Activated CD4-positive, alpha-beta memory T cell treated with anti-CD3 and anti-CD28 coated beads, Interleukin-2, amount 10 ng/mL, durations not matched to agents 7 days and 5 days (primary cell): Measurements from ENCODE around the gene HAT1. TPM values are rescaled to one million over a fixed set of nuclear protein-coding genes. Genes with fewer than 3 reads are reported as not detected.
A peak's percentile ranks its signal among the peaks of the same experiment; 100 is the strongest.

ENCODE experiments used
- CTCF ChIA-PET: fragments of 350-600 bp; sonication (Branson Sonifier 250); formaldehyde crosslinking; loops from one replicate; lab custom pipeline; 2021; ENCODE audit warnings: antibody characterized with exemption, inconsistent platforms; lab: Charles Lee
- POLR2A ChIA-PET: fragments of 350-600 bp; sonication (Branson Sonifier 250); formaldehyde crosslinking; loops from one replicate; lab custom pipeline; 2021; ENCODE audit warnings: antibody characterized with exemption; lab: Charles Lee
- DNase-seq: peaks from one replicate; pipeline ENCODE4 v3.0.0-alpha.2; 2020
- H3K27ac Mint-ChIP-seq: one replicate; pipeline ENCODE4 v1.8.0; 2021; ENCODE audit warnings: mild to moderate bottlenecking, mixed read lengths
- H3K27me3 Mint-ChIP-seq: one replicate; pipeline ENCODE4 v1.8.0; 2021; ENCODE audit warnings: mixed read lengths
- H3K36me3 Mint-ChIP-seq: one replicate; pipeline ENCODE4 v1.8.0; 2021; ENCODE audit warnings: low read depth, mixed read lengths
- H3K4me1 Mint-ChIP-seq: one replicate; pipeline ENCODE4 v1.8.0; 2021; ENCODE audit warnings: mixed read lengths
- H3K4me3 Mint-ChIP-seq: one replicate; pipeline ENCODE4 v1.8.0; 2021; ENCODE audit warnings: mild to moderate bottlenecking, mixed read lengths
- H3K9me3 Mint-ChIP-seq: one replicate; pipeline ENCODE4 v1.8.0; 2021; ENCODE audit warnings: mixed read lengths
- total RNA-seq, 2 experiments: library from RNA; stranded (reverse); gene quantifications; one replicate each; pipeline ENCODE4 v1.2.3, GENCODE V29; 2021

HAT1 gene
- total RNA-seq, 2 experiments from 2014 or later = 59.4 to 59.5 TPM

GRCh38 chr2:171924170-171924942, 2.1 kb downstream of the HAT1 start:
- H3K27me3 Mint-ChIP-seq = no peaks in the 10 kb centered on the region
- H3K4me3 Mint-ChIP-seq = peak overlapping the region; percentile 51
- peaks cover 39% of the 10 kb centered on the region for H3K36me3 Mint-ChIP-seq
- ChIA-PET CTCF (interaction anchor here (0.7 to 1.5 kb wide), 3 partner anchors 31 to 181 kb away, joined by 3 to 4 read pairs (median 4); partner anchors contain the start of genes DLX1 and SLC25A12), POLR2A (interaction anchor here (0.6 to 3.6 kb wide), 2 partner anchors 10 to 32 kb away, joined by 3 to 53 read pairs; partner anchors contain the start of gene SLC25A12)
- H3K27ac Mint-ChIP-seq = no peak overlapping the region
- no peak for DNase-seq
- no peaks in the 10 kb centered on the region for H3K9me3 Mint-ChIP-seq
- H3K4me1 Mint-ChIP-seq = peaks cover 45% of the 10 kb centered on the region

- Mint-ChIP-seq H3K9me3 (no peaks in the 10 kb centered on the region), H3K4me1 (peaks cover 32% of the 10 kb centered on the region), H3K27ac (no peak overlapping the region), H3K4me3 (no peak overlapping the region), H3K36me3 (peaks cover 63% of the 10 kb centered on the region), H3K27me3 (no peaks in the 10 kb centered on the region)
- ChIA-PET POLR2A (no interaction called here), CTCF (no interaction called here)
- DNase-seq = no peak
Observed at GRCh38 chr2:171930385-171930784, 8.1 kb downstream of the HAT1 start.

- no peak for DNase-seq
- Mint-ChIP-seq H3K9me3 (no peaks in the 10 kb centered on the region), H3K36me3 (peaks cover 26% of the 10 kb centered on the region), H3K4me1 (peaks cover 17% of the 10 kb centered on the region), H3K4me3 (no peak overlapping the region), H3K27ac (no peak overlapping the region), H3K27me3 (no peaks in the 10 kb centered on the region)
- ChIA-PET CTCF (interaction anchor here (1.0 kb wide), 1 partner anchor 18 kb away, joined by 3 read pairs; no protein-coding TSS in a partner anchor), POLR2A (no interaction called here)
Observed at GRCh38 chr2:171939058-171939742, 16.9 kb downstream of the HAT1 start.

GRCh38 chr2:171939743-171940071, 17.4 kb downstream of the HAT1 start:
- Mint-ChIP-seq H3K27me3 (no peaks in the 10 kb centered on the region), H3K4me1 (peaks cover 18% of the 10 kb centered on the region), H3K27ac (no peak overlapping the region), H3K9me3 (no peaks in the 10 kb centered on the region), H3K36me3 (peaks cover 24% of the 10 kb centered on the region), H3K4me3 (no peak overlapping the region)
- no peak for DNase-seq
- ChIA-PET POLR2A (no interaction called here), CTCF (interaction anchor here (1.0 kb wide), 1 partner anchor 17 kb away, joined by 3 read pairs; no protein-coding TSS in a partner anchor)

- ChIA-PET CTCF (interaction anchor here (1.0 to 1.8 kb wide), 8 partner anchors 22 to 186 kb away, joined by 3 to 6 read pairs (median 4); no protein-coding TSS in a partner anchor), POLR2A (interaction anchor here (1.0 kb wide), 1 partner anchor 19 kb away, joined by 4 read pairs; the partner anchor contains the start of gene HAT1)
- peaks cover 19% of the 10 kb centered on the region for H3K36me3 Mint-ChIP-seq
- no peaks in the 10 kb centered on the region for H3K9me3 Mint-ChIP-seq
- DNase-seq = no peak
- H3K4me1 Mint-ChIP-seq = peaks cover 18% of the 10 kb centered on the region
- H3K27me3 Mint-ChIP-seq = no peaks in the 10 kb centered on the region
- H3K27ac Mint-ChIP-seq = no peak overlapping the region
- H3K4me3 Mint-ChIP-seq = no peak overlapping the region
Observed at GRCh38 chr2:171941316-171941699, 19.0 kb downstream of the HAT1 start.

- Mint-ChIP-seq H3K36me3 (peaks cover 22% of the 10 kb centered on the region), H3K4me3 (no peak overlapping the region), H3K27me3 (no peaks in the 10 kb centered on the region), H3K9me3 (no peaks in the 10 kb centered on the region), H3K4me1 (peaks cover 15% of the 10 kb centered on the region), H3K27ac (no peak overlapping the region)
- POLR2A ChIA-PET = no interaction called here
- CTCF ChIA-PET = no interaction called here
- DNase-seq = no peak
Observed at GRCh38 chr2:171943869-171944268, 21.6 kb downstream of the HAT1 start.

GRCh38 chr2:171952276-171952675, 30.0 kb downstream of the HAT1 start:
- peaks cover 15% of the 10 kb centered on the region for H3K4me1 Mint-ChIP-seq

GRCh38 chr2:171952748-171953147, 30.5 kb downstream of the HAT1 start:
- ChIA-PET POLR2A (no interaction called here), CTCF (no interaction called here)
- Mint-ChIP-seq H3K27ac (no peak overlapping the region), H3K36me3 (peaks cover 38% of the 10 kb centered on the region), H3K4me1 (peaks cover 15% of the 10 kb centered on the region), H3K27me3 (no peaks in the 10 kb centered on the region), H3K9me3 (no peaks in the 10 kb centered on the region), H3K4me3 (no peak overlapping the region)
- no peak for DNase-seq

More at GRCh38 chr2:171952276-171952675, 30.0 kb downstream of the HAT1 start:
- DNase-seq = no peak
- Mint-ChIP-seq H3K27me3 (no peaks in the 10 kb centered on the region), H3K27ac (no peak overlapping the region), H3K36me3 (peaks cover 36% of the 10 kb centered on the region), H3K4me3 (no peak overlapping the region), H3K9me3 (no peaks in the 10 kb centered on the region)
- ChIA-PET CTCF (no interaction called here), POLR2A (no interaction called here)

GRCh38 chr2:171956135-171956825, 34.0 kb downstream of the HAT1 start:
- ChIA-PET CTCF (interaction anchor here (0.8 kb wide), 2 partner anchors 16 to 94 kb away, joined by 3 read pairs; no protein-coding TSS in a partner anchor), POLR2A (no interaction called here)
- DNase-seq = no peak
- peaks cover 22% of the 10 kb centered on the region for H3K4me1 Mint-ChIP-seq
- no peaks in the 10 kb centered on the region for H3K9me3 Mint-ChIP-seq
- no peak overlapping the region for H3K27ac Mint-ChIP-seq
- H3K4me3 Mint-ChIP-seq = no peak overlapping the region
- H3K27me3 Mint-ChIP-seq = no peaks in the 10 kb centered on the region
- H3K36me3 Mint-ChIP-seq = peaks cover 36% of the 10 kb centered on the region

GRCh38 chr2:171957061-171957460, 34.8 kb downstream of the HAT1 start:
- peaks cover 22% of the 10 kb centered on the region for H3K4me1 Mint-ChIP-seq
- ChIA-PET POLR2A (no interaction called here), CTCF (interaction anchor here (0.8 kb wide), 2 partner anchors 17 to 93 kb away, joined by 3 read pairs; no protein-coding TSS in a partner anchor)
- no peak overlapping the region for H3K4me3 Mint-ChIP-seq
- H3K27me3 Mint-ChIP-seq = no peaks in the 10 kb centered on the region
- no peaks in the 10 kb centered on the region for H3K9me3 Mint-ChIP-seq
- H3K27ac Mint-ChIP-seq = no peak overlapping the region
- peaks cover 37% of the 10 kb centered on the region for H3K36me3 Mint-ChIP-seq
- no peak for DNase-seq

GRCh38 chr2:171958475-171958874, 36.2 kb downstream of the HAT1 start:
- Mint-ChIP-seq H3K27me3 (no peaks in the 10 kb centered on the region), H3K9me3 (no peaks in the 10 kb centered on the region), H3K36me3 (peaks cover 32% of the 10 kb centered on the region), H3K4me3 (no peak overlapping the region), H3K27ac (no peak overlapping the region), H3K4me1 (peaks cover 25% of the 10 kb centered on the region)
- ChIA-PET CTCF (no interaction called here), POLR2A (no interaction called here)
- DNase-seq = no peak

- Mint-ChIP-seq H3K9me3 (no peaks in the 10 kb centered on the region), H3K36me3 (peaks cover 24% of the 10 kb centered on the region), H3K27ac (no peak overlapping the region), H3K27me3 (no peaks in the 10 kb centered on the region), H3K4me1 (peaks cover 21% of the 10 kb centered on the region), H3K4me3 (no peak overlapping the region)
- no peak for DNase-seq
- POLR2A ChIA-PET = no interaction called here
- CTCF ChIA-PET = no interaction called here
Observed at GRCh38 chr2:171959998-171960397, 37.7 kb downstream of the HAT1 start.

GRCh38 chr2:171960570-171960969, 38.3 kb downstream of the HAT1 start:
- H3K27ac Mint-ChIP-seq = no peak overlapping the region
- ChIA-PET CTCF (no interaction called here), POLR2A (no interaction called here)
- H3K36me3 Mint-ChIP-seq = peaks cover 23% of the 10 kb centered on the region
- no peak overlapping the region for H3K4me3 Mint-ChIP-seq
- no peaks in the 10 kb centered on the region for H3K27me3 Mint-ChIP-seq
- H3K9me3 Mint-ChIP-seq = no peaks in the 10 kb centered on the region
- no peak for DNase-seq
- H3K4me1 Mint-ChIP-seq = peaks cover 19% of the 10 kb centered on the region
